GM12878 (cell line): ENCODE measurements around the gene ADCYAP1R1. TPM values are rescaled to one million over a fixed set of nuclear protein-coding genes. Genes with fewer than 3 reads are reported as not detected.

ENCODE experiments used
- ATAC-seq: fragments of 200-7000 bp; cut with Tn5 transposase; 3 replicates; pipeline ENCODE4 v1.9.1; 2020; ENCODE audit warnings: mild to moderate bottlenecking, moderate library complexity
- BruUV-seq: library from RNA; stranded (reverse); fragments of 400-500 nt; replicated peaks from 2 replicates; lab custom pipeline; 2021; lab: Mats Ljungman, UMichigan
- CTCF ChIA-PET: fragments of 300-600 bp; sonication (Branson Sonifier 250); formaldehyde crosslinking; extraction: SDS; loops from one replicate; lab custom pipeline; 2021; ENCODE audit warnings: inconsistent platforms; lab: Yijun Ruan, JAX
- POLR2A ChIA-PET: fragments of 350-600 bp; formaldehyde crosslinking; extraction: SDS; loops from one replicate; lab custom pipeline; 2021; ENCODE audit warnings: inconsistent platforms; lab: Charles Lee
- RAD21 ChIA-PET: fragments of 300-600 bp; sonication (Branson Sonifier 250); formaldehyde crosslinking; loops from one replicate; lab custom pipeline; 2023; ENCODE audit warnings: antibody characterized with exemption; ENCODE audit not compliant: unreplicated experiment; lab: Charles Lee
- SMC1A ChIA-PET: fragments of 300-600 bp; sonication (Branson Sonifier 250); formaldehyde crosslinking; loops from one replicate; lab custom pipeline; 2023; ENCODE audit not compliant: unreplicated experiment, uncharacterized antibody; lab: Charles Lee
- DNase-seq: peaks from one replicate; pipeline ENCODE4 v3.0.0-alpha.2; 2011; ENCODE audit warnings: low read depth, low spot score
- FAIRE-seq: peaks from 3 replicates; lab custom pipeline; 2011; peaks lifted over from hg19 to GRCh38; lab: Jason Lieb, UNC
- H2AFZ ChIP-seq: 2 replicates; pipeline ENCODE4 v1.6.0; 2011; ENCODE audit warnings: low read depth, low read length, control low read depth; ENCODE audit not compliant: control insufficient read depth
- H3K27ac ChIP-seq: 2 replicates; pipeline ENCODE4 v1.5.1; 2011; ENCODE audit warnings: control low read depth; ENCODE audit not compliant: control insufficient read depth, insufficient read depth
- H3K27me3 ChIP-seq, 2 experiments: replicated peaks in 1 of 2; 2 replicates each; pipeline versions ENCODE4 v1.6.0 to v1.6.1; 2011; ENCODE audit warnings: low read length in 1 of 2; ENCODE audit not compliant: control insufficient read depth in 2 of 2, insufficient read depth in 2 of 2
- H3K36me3 ChIP-seq, 2 experiments: 2 replicates each; pipeline ENCODE4 v1.5.1; 2011; ENCODE audit warnings: low read length in 1 of 2; ENCODE audit not compliant: control insufficient read depth in 2 of 2, insufficient read depth in 2 of 2
- H3K4me1 ChIP-seq: 2 replicates; pipeline ENCODE4 v1.6.1; 2011; ENCODE audit warnings: mild to moderate bottlenecking, low read length, moderate library complexity, mixed read lengths; ENCODE audit not compliant: control insufficient read depth, insufficient read depth
- H3K4me2 ChIP-seq: 2 replicates; pipeline ENCODE4 v1.6.0; 2011; ENCODE audit warnings: control low read depth; ENCODE audit not compliant: control insufficient read depth, insufficient read depth
- H3K4me3 ChIP-seq: fragments of 200-600 bp; sonication (generic); 2 replicates; pipeline ENCODE4 v1.5.1; 2016
- H3K79me2 ChIP-seq: 2 replicates; pipeline ENCODE4 v1.6.0; 2011; ENCODE audit warnings: low read length; ENCODE audit not compliant: control insufficient read depth, insufficient read depth
- H3K9ac ChIP-seq: 2 replicates; pipeline ENCODE4 v1.8.0; 2011; ENCODE audit warnings: low read length, control low read depth, mixed read lengths; ENCODE audit not compliant: control insufficient read depth, insufficient read depth
- H3K9me3 ChIP-seq: replicated peaks from 3 replicates; pipeline ENCODE4 v1.5.1; 2011; ENCODE audit warnings: mild to moderate bottlenecking, low read length; ENCODE audit not compliant: control insufficient read depth, insufficient read depth
- H4K20me1 ChIP-seq: 2 replicates; pipeline ENCODE4 v1.6.0; 2011; ENCODE audit not compliant: control insufficient read depth, insufficient read depth
- CREM ChIP-seq: IDR thresholded peaks from 2 replicates; pipeline ENCODE4 v1.6.1; 2014; ENCODE audit warnings: antibody characterized with exemption, low read depth
- DPF2 ChIP-seq: fragments of 450-650 bp; IDR thresholded peaks from 2 replicates; pipeline ENCODE4 v1.6.1; 2017; ENCODE audit warnings: mild to moderate bottlenecking
- JUNB ChIP-seq: IDR thresholded peaks from 2 replicates; pipeline ENCODE4 v1.6.1; 2016; ENCODE audit warnings: antibody characterized with exemption, mild to moderate bottlenecking
- JUND ChIP-seq: IDR thresholded peaks from 2 replicates; pipeline ENCODE4 v1.6.1; 2012; ENCODE audit warnings: low read depth, mild to moderate bottlenecking, low read length, improper control_type of control experiment, moderate library complexity
- MTA2 ChIP-seq: fragments of 450-650 bp; IDR thresholded peaks from 2 replicates; pipeline ENCODE4 v1.6.1; 2016; ENCODE audit warnings: low read depth, mild to moderate bottlenecking, moderate library complexity
- MTA3 ChIP-seq: IDR thresholded peaks from 2 replicates; pipeline ENCODE4 v1.6.1; 2012; ENCODE audit warnings: low read length, inconsistent platforms, borderline replicate concordance
- NR2C2 ChIP-seq: IDR thresholded peaks from 2 replicates; pipeline ENCODE4 v1.6.1; 2011; ENCODE audit warnings: borderline replicate concordance, low read depth; ENCODE audit not compliant: control insufficient read depth, insufficient read length
- POLR2A ChIP-seq: IDR thresholded peaks from 2 replicates; pipeline ENCODE4 v1.6.1; 2011; ENCODE audit warnings: low read depth, mild to moderate bottlenecking, low read length
- POU2F2 ChIP-seq: IDR thresholded peaks from 3 replicates; pipeline ENCODE4 v1.6.1; 2011; ENCODE audit warnings: low read depth, mild to moderate bottlenecking, low read length, borderline replicate concordance
- RCOR1 ChIP-seq: conservative IDR thresholded peaks from 2 replicates; pipeline ENCODE4 v1.6.1; 2012; ENCODE audit warnings: low read depth, low read length, improper control_type of control experiment
- RELA ChIP-seq: fragments of 450-650 bp; IDR thresholded peaks from 2 replicates; pipeline ENCODE4 v1.8.0; 2014; ENCODE audit warnings: borderline replicate concordance; ENCODE audit not compliant: partially characterized antibody
- STAT3 ChIP-seq: IDR thresholded peaks from 2 replicates; pipeline ENCODE4 v1.6.1; 2011; ENCODE audit warnings: low read depth, low read length, improper control_type of control experiment
- YBX1 ChIP-seq: fragments of 450-650 bp; IDR thresholded peaks from 2 replicates; pipeline ENCODE4 v1.6.1; 2016; ENCODE audit warnings: antibody characterized with exemption
- ZNF207 ChIP-seq: fragments of 450-650 bp; IDR thresholded peaks from 2 replicates; pipeline ENCODE4 v1.6.1; 2014; ENCODE audit warnings: antibody characterized with exemption, mild to moderate bottlenecking, borderline replicate concordance
- WGBS: methylation state at CpG from one replicate; pipeline ENCODE4 v1.1.6; 2016; ENCODE audit warnings: low lambda C conversion rate; ENCODE audit not compliant: insufficient replicate concordance, insufficient coverage; ENCODE audit errors: missing lambda C conversion rate; 5-methylcytosine and 5-hydroxymethylcytosine counted together
- in situ Hi-C: fragments of 300-500 bp; cut with MboI; formaldehyde crosslinking; loops from 9 replicates; pipeline ENCODE4 v1.14.3; 2018; ENCODE audit warnings: mixed read lengths
- intact Hi-C: fragments of 100-400 bp; cut with micrococcal nuclease; formaldehyde crosslinking; loops from one replicate; pipeline ENCODE4 v1.14.2; 2022; ENCODE audit not compliant: unreplicated experiment
- polyA plus RNA-seq, 11 experiments: library from polyadenylated mRNA; depleted of rRNA in 4 of 11; unstranded in 6 of 11; stranded (reverse) in 5 of 11; fragments of >200 nt; fragmentation: Nextera tagmentation in 4 of 11; fragmentation: Illumina TruSeq in 1 of 11; extraction: Ambion mirVana in 4 of 11; extraction: Trizol in 1 of 11; gene quantifications; 1 replicate in 1 of 11; 2 replicates in 10 of 11; pipeline versions ENCODE4 v1.2.1 to v1.2.3, GENCODE V29; 2011 to 2016; ENCODE audit warnings: inconsistent platforms in 2 of 11, missing spikeins in 2 of 11, low read depth in 1 of 11
- total RNA-seq, 4 experiments: library from RNA; depleted of rRNA in 3 of 4; stranded (reverse); fragments of >200 nt in 3 of 4; fragmentation: Illumina TruSeq in 1 of 4; extraction: Trizol in 1 of 4; gene quantifications; 2 replicates each; pipeline versions ENCODE4 v1.2.1 to v1.2.3, GENCODE V29; 2013 to 2021
- TF ChIP-seq, protein P1 (sequence below): fragments of 450-650 bp; formaldehyde crosslinking; IDR thresholded peaks from 2 replicates; pipeline ENCODE4 v1.4.0; 2022; ENCODE audit warnings: mild to moderate bottlenecking, moderate library complexity
- TF ChIP-seq, protein P2 (sequence below): IDR thresholded peaks from 2 replicates; pipeline ENCODE4 v1.6.1; 2011; ENCODE audit warnings: mild to moderate bottlenecking, low read depth, low read length, moderate library complexity; ENCODE audit not compliant: insufficient replicate concordance
- TF ChIP-seq, protein P3 (sequence below): IDR thresholded peaks from 2 replicates; pipeline ENCODE4 v1.6.1; 2012; ENCODE audit warnings: low read depth, low read length, improper control_type of control experiment
- TF ChIP-seq, protein P4 (sequence below): fragments of 450-650 bp; formaldehyde crosslinking; IDR thresholded peaks from 2 replicates; pipeline ENCODE4 v1.4.0; 2020; ENCODE audit warnings: mild to moderate bottlenecking, moderate library complexity

Gene ADCYAP1R1
- total and polyA plus RNA-seq, 10 of the 15 experiments (the other 5 are each of a cell fraction or from before 2014, with no cell fraction given) = not detected

DNA sequence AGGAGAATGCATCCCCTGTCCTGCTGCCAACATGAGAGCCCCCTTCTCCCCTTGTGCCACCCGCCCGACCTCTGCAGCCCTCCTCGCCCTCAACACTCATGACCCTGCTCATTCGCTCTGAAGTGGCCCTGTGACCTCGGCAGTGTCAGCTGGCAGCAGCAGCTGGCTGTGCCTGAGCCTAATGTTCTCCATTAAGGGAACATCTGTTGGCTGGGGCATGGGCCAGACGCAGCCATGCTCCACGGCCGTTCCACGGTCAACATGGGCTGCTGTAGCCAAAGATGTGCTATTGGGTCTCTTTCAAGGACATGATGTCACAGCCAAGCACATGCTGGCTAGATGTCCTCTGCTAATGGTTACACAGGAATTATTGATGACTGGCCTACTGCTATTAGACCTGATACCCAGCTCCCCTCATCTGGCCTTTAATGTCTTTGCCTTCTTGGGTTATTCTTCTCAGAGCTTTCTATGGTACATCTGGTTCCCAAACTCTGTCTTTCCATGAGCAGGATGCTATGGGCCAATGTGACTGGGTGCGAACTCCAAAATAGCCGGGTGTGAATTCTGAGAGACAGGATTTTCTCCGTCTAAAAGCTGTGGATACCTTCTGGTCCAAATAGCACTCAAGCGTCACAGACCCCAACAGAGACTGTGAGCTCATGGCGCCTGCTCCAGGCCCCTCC lies 22.4 kb downstream of the ADCYAP1R1 start:
- Histone ChIP-seq H3K27ac (no peak overlapping the region), H4K20me1 (no peaks in the 10 kb centered on the region), H3K9me3 (no peaks in the 10 kb centered on the region), H3K9ac (no peak overlapping the region), H3K36me3 (no peaks in the 10 kb centered on the region), H3K4me3 (no peak overlapping the region), H2AFZ (no peak overlapping the region), H3K4me1 (no peaks in the 10 kb centered on the region), H3K27me3 (peaks cover 0 to 12% of the 10 kb centered on the region in 2 experiments; a peak in 3 of 4 replicates), H3K4me2 (no peak overlapping the region), H3K79me2 (no peaks in the 10 kb centered on the region)
- in situ Hi-C loops (no loop called here), intact Hi-C loops (no loop called here)
- ChIA-PET POLR2A (no interaction called here), RAD21 (no interaction called here), CTCF (interaction anchor here (1.0 kb wide), 1 partner anchor 9 kb away, joined by 3 read pairs; no protein-coding TSS in a partner anchor), SMC1A (no interaction called here)
- 42% methylated on average over 14 of the region's 14 CpGs for WGBS
- ATAC-seq = no peak
- TF ChIP-seq RELA = no peak
- TF ChIP-seq, protein P1, sequence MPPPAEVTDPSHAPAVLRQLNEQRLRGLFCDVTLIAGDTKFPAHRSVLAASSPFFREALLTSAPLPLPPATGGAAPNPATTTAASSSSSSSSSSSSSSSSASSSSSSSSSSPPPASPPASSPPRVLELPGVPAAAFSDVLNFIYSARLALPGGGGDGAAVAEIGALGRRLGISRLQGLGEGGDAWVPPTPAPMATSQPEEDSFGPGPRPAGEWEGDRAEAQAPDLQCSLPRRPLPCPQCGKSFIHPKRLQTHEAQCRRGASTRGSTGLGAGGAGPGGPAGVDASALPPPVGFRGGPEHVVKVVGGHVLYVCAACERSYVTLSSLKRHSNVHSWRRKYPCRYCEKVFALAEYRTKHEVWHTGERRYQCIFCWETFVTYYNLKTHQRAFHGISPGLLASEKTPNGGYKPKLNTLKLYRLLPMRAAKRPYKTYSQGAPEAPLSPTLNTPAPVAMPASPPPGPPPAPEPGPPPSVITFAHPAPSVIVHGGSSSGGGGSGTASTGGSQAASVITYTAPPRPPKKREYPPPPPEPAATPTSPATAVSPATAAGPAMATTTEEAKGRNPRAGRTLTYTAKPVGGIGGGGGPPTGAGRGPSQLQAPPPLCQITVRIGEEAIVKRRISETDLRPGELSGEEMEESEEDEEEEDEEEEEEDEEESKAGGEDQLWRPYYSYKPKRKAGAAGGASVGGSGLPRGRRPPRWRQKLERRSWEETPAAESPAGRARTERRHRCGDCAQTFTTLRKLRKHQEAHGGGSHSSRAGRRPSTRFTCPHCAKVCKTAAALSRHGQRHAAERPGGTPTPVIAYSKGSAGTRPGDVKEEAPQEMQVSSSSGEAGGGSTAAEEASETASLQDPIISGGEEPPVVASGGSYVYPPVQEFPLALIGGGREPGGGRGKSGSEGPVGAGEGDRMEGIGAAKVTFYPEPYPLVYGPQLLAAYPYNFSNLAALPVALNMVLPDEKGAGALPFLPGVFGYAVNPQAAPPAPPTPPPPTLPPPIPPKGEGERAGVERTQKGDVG = no peak
- TF ChIP-seq NR2C2 = no peak
- no peak for TF ChIP-seq MTA2
- TF ChIP-seq, protein P2, sequence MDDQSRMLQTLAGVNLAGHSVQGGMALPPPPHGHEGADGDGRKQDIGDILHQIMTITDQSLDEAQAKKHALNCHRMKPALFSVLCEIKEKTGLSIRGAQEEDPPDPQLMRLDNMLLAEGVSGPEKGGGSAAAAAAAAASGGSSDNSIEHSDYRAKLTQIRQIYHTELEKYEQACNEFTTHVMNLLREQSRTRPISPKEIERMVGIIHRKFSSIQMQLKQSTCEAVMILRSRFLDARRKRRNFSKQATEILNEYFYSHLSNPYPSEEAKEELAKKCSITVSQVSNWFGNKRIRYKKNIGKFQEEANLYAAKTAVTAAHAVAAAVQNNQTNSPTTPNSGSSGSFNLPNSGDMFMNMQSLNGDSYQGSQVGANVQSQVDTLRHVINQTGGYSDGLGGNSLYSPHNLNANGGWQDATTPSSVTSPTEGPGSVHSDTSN = no peak
- TF ChIP-seq CREM = no peak
- no peak for TF ChIP-seq JUNB
- TF ChIP-seq DPF2 = no peak
- no peak for TF ChIP-seq ZNF207
- TF ChIP-seq, protein P3, sequence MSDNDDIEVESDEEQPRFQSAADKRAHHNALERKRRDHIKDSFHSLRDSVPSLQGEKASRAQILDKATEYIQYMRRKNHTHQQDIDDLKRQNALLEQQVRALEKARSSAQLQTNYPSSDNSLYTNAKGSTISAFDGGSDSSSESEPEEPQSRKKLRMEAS = no peak
- TF ChIP-seq, protein P4, sequence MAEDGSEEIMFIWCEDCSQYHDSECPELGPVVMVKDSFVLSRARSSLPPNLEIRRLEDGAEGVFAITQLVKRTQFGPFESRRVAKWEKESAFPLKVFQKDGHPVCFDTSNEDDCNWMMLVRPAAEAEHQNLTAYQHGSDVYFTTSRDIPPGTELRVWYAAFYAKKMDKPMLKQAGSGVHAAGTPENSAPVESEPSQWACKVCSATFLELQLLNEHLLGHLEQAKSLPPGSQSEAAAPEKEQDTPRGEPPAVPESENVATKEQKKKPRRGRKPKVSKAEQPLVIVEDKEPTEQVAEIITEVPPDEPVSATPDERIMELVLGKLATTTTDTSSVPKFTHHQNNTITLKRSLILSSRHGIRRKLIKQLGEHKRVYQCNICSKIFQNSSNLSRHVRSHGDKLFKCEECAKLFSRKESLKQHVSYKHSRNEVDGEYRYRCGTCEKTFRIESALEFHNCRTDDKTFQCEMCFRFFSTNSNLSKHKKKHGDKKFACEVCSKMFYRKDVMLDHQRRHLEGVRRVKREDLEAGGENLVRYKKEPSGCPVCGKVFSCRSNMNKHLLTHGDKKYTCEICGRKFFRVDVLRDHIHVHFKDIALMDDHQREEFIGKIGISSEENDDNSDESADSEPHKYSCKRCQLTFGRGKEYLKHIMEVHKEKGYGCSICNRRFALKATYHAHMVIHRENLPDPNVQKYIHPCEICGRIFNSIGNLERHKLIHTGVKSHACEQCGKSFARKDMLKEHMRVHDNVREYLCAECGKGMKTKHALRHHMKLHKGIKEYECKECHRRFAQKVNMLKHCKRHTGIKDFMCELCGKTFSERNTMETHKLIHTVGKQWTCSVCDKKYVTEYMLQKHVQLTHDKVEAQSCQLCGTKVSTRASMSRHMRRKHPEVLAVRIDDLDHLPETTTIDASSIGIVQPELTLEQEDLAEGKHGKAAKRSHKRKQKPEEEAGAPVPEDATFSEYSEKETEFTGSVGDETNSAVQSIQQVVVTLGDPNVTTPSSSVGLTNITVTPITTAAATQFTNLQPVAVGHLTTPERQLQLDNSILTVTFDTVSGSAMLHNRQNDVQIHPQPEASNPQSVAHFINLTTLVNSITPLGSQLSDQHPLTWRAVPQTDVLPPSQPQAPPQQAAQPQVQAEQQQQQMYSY = no peak
- no peak for TF ChIP-seq RCOR1
- TF ChIP-seq MTA3 = no peak
- no peak for TF ChIP-seq YBX1
- no peak for TF ChIP-seq JUND
- no peak for TF ChIP-seq STAT3
- no peak for TF ChIP-seq POU2F2
- no peak for TF ChIP-seq POLR2A
- DNase-seq = no peak
- FAIRE-seq = no peak
- BruUV-seq = no TSS peak
